K562 (cell line): ENCODE data around the gene ASGR1. TPM values are rescaled to one million over a fixed set of nuclear protein-coding genes. Genes with fewer than 3 reads are reported as not detected.

ENCODE experiments used
- CUX1 ChIP-seq: fragments of 200-800 bp; sonication (Bioruptor generic); IDR thresholded peaks from 2 replicates; pipeline ENCODE4 v1.6.1; 2016; ENCODE audit warnings: missing genetic modification characterization, missing compliant biosample characterization
- ELF1 ChIP-seq: fragments of 200-800 bp; sonication (Bioruptor generic); IDR thresholded peaks from 2 replicates; pipeline ENCODE4 v1.6.1; 2016; ENCODE audit warnings: missing genetic modification characterization, missing compliant biosample characterization
- ETV5 ChIP-seq: sonication (generic); formaldehyde crosslinking; IDR thresholded peaks from 2 replicates; pipeline ENCODE4 v1.4.0; 2020; ENCODE audit warnings: low read depth, mild to moderate bottlenecking, missing genetic modification reagents
- HNRNPLL ChIP-seq: fragments of 200-400 bp; formaldehyde crosslinking; IDR thresholded peaks from 2 replicates; pipeline ENCODE4 v1.6.1; 2017; ENCODE audit warnings: low read length, low read depth, mild to moderate bottlenecking; ENCODE audit not compliant: poor library complexity, severe bottlenecking
- ID3 ChIP-seq, 2 experiments: fragments of 250-450 bp in 1 of 2; fragments of 450-650 bp in 1 of 2; sonication (Bioruptor Pico) in 1 of 2; IDR thresholded peaks; 2 replicates each; pipeline versions ENCODE4 v1.6.1 to v1.8.0; 2016 to 2021; ENCODE audit warnings: mild to moderate bottlenecking in 2 of 2, moderate library complexity in 2 of 2, missing compliant biosample characterization in 1 of 2, missing genetic modification characterization in 1 of 2
- MEF2D ChIP-seq: conservative IDR thresholded peaks from 2 replicates; pipeline ENCODE4 v1.6.1; 2016; ENCODE audit warnings: low read depth, missing genetic modification characterization, missing compliant biosample characterization
- ZNF592 ChIP-seq: fragments of 450-650 bp; IDR thresholded peaks from 2 replicates; pipeline ENCODE4 v1.6.1; 2017; ENCODE audit warnings: antibody characterized with exemption, mild to moderate bottlenecking
- polyA plus RNA-seq, 8 experiments: library from polyadenylated mRNA; depleted of rRNA in 4 of 8; stranded (reverse) in 5 of 8; unstranded in 3 of 8; fragments of >200 nt; fragmentation: Nextera tagmentation in 2 of 8; fragmentation: Illumina TruSeq in 1 of 8; extraction: Ambion mirVana in 2 of 8; extraction: Trizol in 1 of 8; gene quantifications; 2 replicates each; pipeline versions ENCODE4 v1.2.1 to v1.2.3, GENCODE V29; 2011 to 2014; ENCODE audit warnings: inconsistent platforms in 1 of 8, missing spikeins in 1 of 8
- total RNA-seq, 7 experiments: library from RNA; depleted of rRNA in 6 of 7; stranded (reverse); fragments of >200 nt in 6 of 7; fragmentation: Illumina TruSeq in 2 of 7; extraction: Trizol in 2 of 7; gene quantifications; 2 replicates each; pipeline versions ENCODE4 v1.2.1 to v1.2.3, GENCODE V29; 2011 to 2021; ENCODE audit warnings: low replicate concordance in 1 of 7
- TF ChIP-seq, protein P1 (sequence below), 3 experiments: fragments of 200-800 bp in 1 of 3; sonication (Bioruptor generic) in 1 of 3; sonication (generic) in 1 of 3; formaldehyde crosslinking in 1 of 3; IDR thresholded peaks; 2 replicates each; pipeline versions ENCODE4 v1.6.1 to v1.8.0; 2016 to 2022; ENCODE audit warnings: mild to moderate bottlenecking in 2 of 3, missing compliant biosample characterization in 2 of 3, missing genetic modification characterization in 2 of 3, missing genetic modification reagents in 1 of 3

Gene ASGR1
- total and polyA plus RNA-seq, 9 of the 15 experiments (the other 6 are each of a cell fraction or from before 2014, with no cell fraction given), result 0.11 to 1.0 (median 0.64) TPM; not detected in 2

GRCh38 chr17:7219812-7220592, 40.8 kb upstream of the ASGR1 start, which contains the start of the genes ACADVL and DLG4 (continued):
- TF ChIP-seq, protein P1, sequence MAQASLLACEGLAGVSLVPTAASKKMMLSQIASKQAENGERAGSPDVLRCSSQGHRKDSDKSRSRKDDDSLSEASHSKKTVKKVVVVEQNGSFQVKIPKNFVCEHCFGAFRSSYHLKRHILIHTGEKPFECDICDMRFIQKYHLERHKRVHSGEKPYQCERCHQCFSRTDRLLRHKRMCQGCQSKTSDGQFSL (CRISPR knock-in tag; IDR thresholded peaks at IDR 0.05), result no peak
- TF ChIP-seq, protein P1 (tag; IDR thresholded peaks at IDR 0.05), result no peak
- 0 out of 2 replicates have a peak, but pooled peaks have one; percentile 25 for TF ChIP-seq ELF1 (tag)
- TF ChIP-seq ZNF592, result no peak
- no peak for TF ChIP-seq ID3 (CRISPR knock-in tag; IDR thresholded peaks at IDR 0.05)
- TF ChIP-seq ID3 (tag; IDR thresholded peaks at IDR 0.05), result no peak
- TF ChIP-seq CUX1 (CRISPR knock-in tag), result no peak
- TF ChIP-seq ETV5 (CRISPR knock-in tag), result no peak
- no peak for TF ChIP-seq HNRNPLL
- TF ChIP-seq MEF2D (tag), result no peak
